ENCODE measurements around the gene PAXX.
A peak's percentile ranks its signal among the peaks of the same experiment; 100 is the strongest.

Gene PAXX

DNA sequence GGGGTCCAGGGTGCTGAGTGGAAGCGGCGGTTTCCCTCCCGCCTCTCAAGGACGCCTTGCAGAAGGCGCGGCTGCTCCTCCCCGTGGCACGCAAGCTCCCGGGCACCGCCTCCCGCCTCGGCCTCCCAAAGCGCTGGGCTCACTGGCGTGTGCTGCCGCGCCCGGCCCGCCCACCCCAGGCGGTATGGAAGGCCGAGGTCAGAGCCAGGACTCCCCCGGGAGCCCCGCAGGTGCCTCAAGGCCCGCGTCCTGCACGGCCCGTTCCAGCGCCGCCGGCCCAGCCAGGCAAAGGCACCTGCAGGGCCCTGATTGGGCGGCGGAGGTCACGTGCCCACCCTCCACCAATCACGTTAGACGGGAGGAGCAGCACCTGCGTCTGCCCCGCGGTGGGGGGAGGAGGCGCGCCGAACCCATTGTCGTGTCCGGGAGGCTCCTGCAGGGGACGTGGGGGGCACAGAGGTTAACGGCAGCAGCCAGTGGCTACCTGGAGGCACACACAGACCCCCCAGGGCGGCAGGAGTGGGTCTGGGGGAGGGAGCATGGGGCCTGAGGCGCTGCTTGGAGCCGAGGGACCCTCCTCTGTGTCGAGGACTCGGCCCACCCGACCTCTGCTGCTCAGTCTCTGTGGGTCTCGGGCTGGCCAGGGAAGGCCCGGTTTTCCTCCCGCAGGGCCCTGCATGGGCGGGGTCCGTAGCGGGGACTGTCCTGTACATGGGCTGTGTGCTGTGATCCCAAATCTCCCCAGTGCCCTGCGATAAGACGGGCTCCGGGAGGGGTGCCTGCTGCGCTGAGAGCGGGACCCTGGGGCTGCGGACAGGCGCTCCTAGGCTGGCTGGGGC, 42.2 kb upstream of the PAXX start:
- no peak for TF ChIP-seq ZNF274 (IDR thresholded peaks at IDR 0.05; ENCODE audit: low read depth, low read length)
- peak overlapping the region; percentile 45; the same call in 1 of the 2 replicates for H3K4me3 ChIP-seq (ENCODE audit: low read length)

- peak overlapping the region; percentile 45; the same call in 1 of the 2 replicates for H3K4me3 ChIP-seq (ENCODE audit: low read length)
- no peak for TF ChIP-seq ZNF274 (IDR thresholded peaks at IDR 0.05; ENCODE audit: low read depth, low read length)
Observed at GRCh38 chr9:136950656-136951276, 41.5 kb upstream of the PAXX start.

- TF ChIP-seq ZNF274 (IDR thresholded peaks at IDR 0.05; ENCODE audit: low read depth, low read length) = no peak
Observed at GRCh38 chr9:136951541-136952320, 40.5 kb upstream of the PAXX start, which contains the start of gene LCN12. Gene LCN12, plus strand, starts transcription at chr9:136952273. Its CDS starts 55 bp downstream, at chr9:136952328.

DNA sequence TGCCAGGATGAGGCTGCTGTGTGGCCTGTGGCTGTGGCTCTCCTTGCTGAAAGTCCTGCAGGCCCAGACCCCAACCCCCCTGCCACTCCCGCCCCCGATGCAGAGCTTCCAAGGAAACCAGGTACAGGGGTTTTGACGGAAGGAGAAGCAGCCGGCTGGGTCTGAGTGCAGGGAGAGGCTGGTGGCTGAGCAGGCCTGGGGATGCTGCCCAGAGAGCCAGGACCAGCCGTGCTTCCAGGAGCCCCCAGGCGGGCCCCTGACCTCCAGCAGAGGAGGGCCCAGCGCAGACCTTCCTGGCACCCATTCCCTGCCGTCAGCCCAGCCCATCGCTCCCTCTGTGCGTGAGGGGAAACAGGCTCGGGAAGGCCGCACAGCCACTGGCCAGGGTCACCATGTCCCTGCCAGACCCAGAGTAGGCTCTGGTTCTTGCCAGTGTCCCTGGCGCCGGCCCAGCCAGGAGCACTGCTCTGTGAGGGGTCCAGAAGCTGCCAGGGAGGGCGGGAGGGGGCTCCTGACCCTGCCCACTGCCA, 39.8 kb upstream of the PAXX start:
- H3K4me3 ChIP-seq (ENCODE audit: low read length) = no peak overlapping the region
- no peak for TF ChIP-seq ZNF274 (IDR thresholded peaks at IDR 0.05; ENCODE audit: low read depth, low read length)

More at GRCh38 chr9:136951541-136952320, 40.5 kb upstream of the PAXX start, which contains the start of gene LCN12:
- no peak within 1 kb of the TSS for H3K4me3 ChIP-seq (ENCODE audit: low read length)

DNA sequence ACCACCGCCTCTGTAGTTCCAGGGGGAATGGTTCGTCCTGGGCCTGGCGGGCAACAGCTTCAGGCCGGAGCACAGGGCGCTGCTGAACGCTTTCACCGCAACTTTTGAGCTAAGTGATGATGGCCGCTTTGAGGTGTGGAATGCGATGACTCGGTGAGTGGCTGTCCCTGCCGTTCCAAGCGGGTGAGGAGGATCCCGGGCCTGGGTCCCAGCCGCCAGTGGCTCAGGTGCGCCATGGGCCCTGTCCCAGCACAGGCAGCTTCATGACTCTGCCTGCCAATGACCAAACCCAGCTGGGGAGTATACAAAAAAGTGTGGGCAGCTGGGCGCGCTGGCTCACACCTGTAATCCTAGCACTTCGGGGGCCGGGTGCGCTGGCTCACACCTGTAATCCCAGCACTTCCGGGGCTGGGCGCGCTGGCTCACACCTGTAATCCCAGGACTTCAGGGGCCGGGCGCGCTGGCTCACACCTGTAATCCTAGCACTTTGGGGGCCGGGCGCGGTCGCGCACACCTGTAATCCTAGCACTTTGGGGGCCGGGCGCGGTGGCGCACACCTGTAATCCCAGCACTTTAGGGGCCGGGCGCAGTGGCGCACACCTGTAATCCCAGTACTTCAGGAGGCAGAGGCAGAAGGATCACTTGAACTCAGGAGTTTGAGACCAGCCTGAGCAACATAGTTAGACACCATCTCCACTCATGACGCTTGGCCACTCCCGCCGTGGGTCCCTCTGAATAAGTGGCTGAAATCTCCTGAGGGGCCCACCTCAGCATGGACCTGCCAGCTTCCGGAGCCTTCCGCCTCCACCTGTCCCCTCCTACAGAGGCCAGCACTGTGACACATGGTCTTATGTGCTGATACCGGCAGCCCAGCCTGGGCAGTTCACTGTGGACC, 39.1 kb upstream of the PAXX start:
- H3K4me3 ChIP-seq (ENCODE audit: low read length) = no peak overlapping the region
- TF ChIP-seq ZNF274 (IDR thresholded peaks at IDR 0.05; ENCODE audit: low read depth, low read length) = no peak

DNA sequence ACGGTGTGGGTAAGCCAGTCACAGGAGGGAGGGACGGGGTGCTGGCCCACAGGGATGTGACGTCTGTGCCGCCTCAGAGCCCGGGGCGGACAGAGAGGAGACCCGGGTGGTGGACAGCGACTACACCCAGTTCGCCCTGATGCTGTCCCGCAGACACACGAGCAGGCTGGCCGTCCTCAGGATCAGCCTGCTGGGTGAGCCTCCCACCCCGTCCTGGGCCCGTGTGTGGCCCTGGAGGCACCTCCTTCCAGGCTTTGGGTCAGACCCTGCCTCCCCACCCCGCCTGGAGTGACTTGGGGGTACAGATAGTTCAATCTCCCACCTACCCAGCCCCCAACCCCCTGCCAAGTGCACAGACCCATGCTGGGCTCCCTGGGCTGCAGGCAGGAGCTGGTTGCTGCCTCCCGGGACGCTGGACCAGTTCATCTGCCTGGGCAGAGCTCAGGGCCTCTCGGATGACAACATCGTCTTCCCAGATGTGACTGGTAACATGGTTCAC, 38.4 kb upstream of the PAXX start:
- no peak overlapping the region for H3K4me3 ChIP-seq (ENCODE audit: low read length)
- no peak for TF ChIP-seq ZNF274 (IDR thresholded peaks at IDR 0.05; ENCODE audit: low read depth, low read length)

DNA sequence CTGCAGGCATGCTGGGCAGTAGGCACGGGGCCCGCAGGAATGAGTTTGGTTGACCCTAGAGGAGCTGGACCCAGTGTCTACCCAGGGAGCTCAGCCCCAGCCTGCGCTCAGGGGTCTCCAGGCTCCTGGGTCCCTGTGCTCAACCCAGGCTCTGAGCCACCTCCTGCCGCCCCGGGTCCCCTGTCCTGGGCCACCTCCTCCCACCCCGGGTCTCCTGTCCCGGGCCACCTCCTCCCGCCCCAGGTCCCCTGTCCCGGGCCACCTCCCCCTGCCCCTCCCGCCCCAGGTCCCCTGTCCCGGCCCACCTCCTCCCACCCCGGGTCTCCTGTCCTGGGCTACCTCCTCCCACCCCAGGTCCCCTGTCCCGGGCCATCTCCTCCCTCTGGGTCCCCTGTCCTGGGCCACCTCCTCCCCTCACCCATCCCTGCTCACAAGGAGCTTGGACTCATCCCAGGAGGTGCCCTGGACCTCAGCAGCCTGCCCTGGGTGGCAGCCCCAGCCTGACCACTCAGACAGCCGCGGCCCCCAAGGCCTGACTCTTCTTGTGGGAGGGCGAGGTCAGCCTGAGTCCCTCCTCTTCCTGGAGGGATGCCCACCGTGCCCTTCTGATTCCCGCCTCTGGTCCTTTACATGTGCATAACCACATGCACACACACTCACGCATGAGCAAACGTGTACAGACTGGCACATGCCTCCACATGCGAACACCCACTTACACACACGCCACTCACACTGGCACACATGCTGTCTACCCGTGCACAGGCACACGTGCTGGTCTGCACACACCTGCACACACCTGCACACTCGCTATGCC, 37.7 kb upstream of the PAXX start:
- no peak for TF ChIP-seq ZNF274 (IDR thresholded peaks at IDR 0.05; ENCODE audit: low read depth, low read length)
- H3K4me3 ChIP-seq (ENCODE audit: low read length) = no peak overlapping the region

GRCh38 chr9:136955202-136955942, 36.9 kb upstream of the PAXX start:
- TF ChIP-seq ZNF274 (IDR thresholded peaks at IDR 0.05; ENCODE audit: low read depth, low read length) = no peak
- no peak overlapping the region for H3K4me3 ChIP-seq (ENCODE audit: low read length)

- no peak for TF ChIP-seq ZNF274 (IDR thresholded peaks at IDR 0.05; ENCODE audit: low read depth, low read length)
Observed at GRCh38 chr9:136955943-136956335, 36.3 kb upstream of the PAXX start.

DNA sequence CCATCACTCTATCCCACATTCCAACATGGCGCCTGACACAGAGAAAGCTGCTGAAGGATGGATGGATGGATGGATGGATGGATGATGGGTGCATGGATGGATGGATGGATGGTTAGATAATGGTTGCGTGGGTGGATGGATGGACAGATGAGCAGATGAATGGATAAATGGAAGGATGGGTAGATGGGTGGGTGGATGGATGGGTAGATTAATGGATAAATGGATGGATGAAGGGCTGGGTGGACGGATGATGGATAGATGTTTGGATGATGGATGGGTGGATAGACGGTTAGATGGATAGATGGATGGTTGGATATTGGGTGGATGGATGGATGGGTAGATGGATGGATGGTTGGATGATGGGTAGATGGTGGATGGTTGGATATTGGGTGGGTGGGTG, 35.6 kb upstream of the PAXX start:
- H3K4me3 ChIP-seq (ENCODE audit: low read length) = no peak overlapping the region
- no peak for TF ChIP-seq ZNF274 (IDR thresholded peaks at IDR 0.05; ENCODE audit: low read depth, low read length)

More at GRCh38 chr9:136955943-136956335, 36.3 kb upstream of the PAXX start:
- H3K4me3 ChIP-seq (ENCODE audit: low read length) = no peak overlapping the region

GRCh38 chr9:136957461-136957860, 34.8 kb upstream of the PAXX start:
- no peak overlapping the region for H3K4me3 ChIP-seq (ENCODE audit: low read length)
- no peak for TF ChIP-seq ZNF274 (IDR thresholded peaks at IDR 0.05; ENCODE audit: low read depth, low read length)

GRCh38 chr9:136957901-136958300, 34.3 kb upstream of the PAXX start:
- H3K4me3 ChIP-seq (ENCODE audit: low read length) = no peak overlapping the region
- TF ChIP-seq ZNF274 (IDR thresholded peaks at IDR 0.05; ENCODE audit: low read depth, low read length) = no peak
